K562 (cell line): Measurements from ENCODE around the gene MAN1A1. TPM values are rescaled to one million over a fixed set of nuclear protein-coding genes. Genes with fewer than 3 reads are reported as not detected.

ENCODE experiments used
- JUND ChIP-seq, 2 experiments: IDR thresholded peaks; 2 replicates in 1 of 2; 3 replicates in 1 of 2; pipeline ENCODE4 v1.6.1; 2011; ENCODE audit warnings: borderline replicate concordance in 2 of 2, low read depth in 2 of 2, low read length in 2 of 2, improper control_type of control experiment in 1 of 2, missing biosample characterization in 1 of 2, missing genetic modification characterization in 1 of 2, missing genetic modification reagents in 1 of 2
- MYC ChIP-seq, 2 experiments: fragments of 250-450 bp in 1 of 2; sonication (Bioruptor Pico) in 1 of 2; IDR thresholded peaks; 2 replicates each; pipeline versions ENCODE4 v1.5.1 to v1.6.1; 2012 to 2021; ENCODE audit warnings: low read depth in 2 of 2, borderline replicate concordance in 1 of 2, improper control_type of control experiment in 1 of 2, low read length in 1 of 2, mild to moderate bottlenecking in 1 of 2, moderate library complexity in 1 of 2
- RBM25 ChIP-seq: fragments of 200-400 bp; formaldehyde crosslinking; IDR thresholded peaks from 2 replicates; pipeline ENCODE4 v1.6.1; 2018; ENCODE audit warnings: low read length, low read depth, moderate library complexity; ENCODE audit not compliant: severe bottlenecking
- SMARCC2 ChIP-seq: fragments of 450-650 bp; IDR thresholded peaks from 2 replicates; pipeline ENCODE4 v1.6.1; 2017; ENCODE audit warnings: antibody characterized with exemption, moderate library complexity, mild to moderate bottlenecking, low read depth
- YY1 ChIP-seq, 3 experiments: IDR thresholded peaks; 2 replicates each; pipeline ENCODE4 v1.6.1; 2011; ENCODE audit warnings: low read length in 2 of 3, mild to moderate bottlenecking in 2 of 3, moderate library complexity in 2 of 3, borderline replicate concordance in 1 of 3, control low read depth in 1 of 3, low read depth in 1 of 3; ENCODE audit not compliant: insufficient read depth in 3 of 3, insufficient replicate concordance in 2 of 3, control insufficient read depth in 1 of 3, insufficient read length in 1 of 3; ENCODE audit errors: extremely low read depth in 1 of 3
- polyA plus RNA-seq, 8 experiments: library from polyadenylated mRNA; depleted of rRNA in 4 of 8; stranded (reverse) in 5 of 8; unstranded in 3 of 8; fragments of >200 nt; fragmentation: Nextera tagmentation in 2 of 8; fragmentation: Illumina TruSeq in 1 of 8; extraction: Ambion mirVana in 2 of 8; extraction: Trizol in 1 of 8; gene quantifications; 2 replicates each; pipeline versions ENCODE4 v1.2.1 to v1.2.3, GENCODE V29; 2011 to 2014; ENCODE audit warnings: inconsistent platforms in 1 of 8, missing spikeins in 1 of 8
- total RNA-seq, 7 experiments: library from RNA; depleted of rRNA in 6 of 7; stranded (reverse); fragments of >200 nt in 6 of 7; fragmentation: Illumina TruSeq in 2 of 7; extraction: Trizol in 2 of 7; gene quantifications; 2 replicates each; pipeline versions ENCODE4 v1.2.1 to v1.2.3, GENCODE V29; 2011 to 2021; ENCODE audit warnings: low replicate concordance in 1 of 7
- TF ChIP-seq, protein P1 (sequence below), 2 experiments: fragments of 450-650 bp in 1 of 2; IDR thresholded peaks; 2 replicates each; pipeline ENCODE4 v1.6.1; 2011 to 2017; ENCODE audit warnings: low read depth in 2 of 2, antibody characterized with exemption in 1 of 2, borderline replicate concordance in 1 of 2, low read length in 1 of 2, mild to moderate bottlenecking in 1 of 2, mixed read lengths in 1 of 2; ENCODE audit not compliant: control insufficient read depth in 1 of 2
- TF ChIP-seq, protein P2 (sequence below): fragments of 250-450 bp; sonication (Bioruptor Pico); IDR thresholded peaks from 2 replicates; pipeline ENCODE4 v1.5.0; 2021
- TF ChIP-seq, protein P3 (sequence below), 2 experiments: fragments of 450-650 bp; conservative IDR thresholded peaks; 2 replicates each; pipeline ENCODE4 v1.6.1; 2017; ENCODE audit warnings: mild to moderate bottlenecking in 2 of 2, moderate library complexity in 2 of 2
- TF ChIP-seq, protein P4 (sequence below): IDR thresholded peaks from 3 replicates; pipeline ENCODE4 v1.6.1; 2011; ENCODE audit warnings: borderline replicate concordance, mild to moderate bottlenecking, moderate library complexity; ENCODE audit not compliant: insufficient read length; ENCODE audit errors: extremely low read depth

The MAN1A1 gene
- total and polyA plus RNA-seq, 9 of the 15 experiments (the other 6 are each of a cell fraction or from before 2014, with no cell fraction given) = 24.5 to 78.4 (median 59.7) TPM

DNA sequence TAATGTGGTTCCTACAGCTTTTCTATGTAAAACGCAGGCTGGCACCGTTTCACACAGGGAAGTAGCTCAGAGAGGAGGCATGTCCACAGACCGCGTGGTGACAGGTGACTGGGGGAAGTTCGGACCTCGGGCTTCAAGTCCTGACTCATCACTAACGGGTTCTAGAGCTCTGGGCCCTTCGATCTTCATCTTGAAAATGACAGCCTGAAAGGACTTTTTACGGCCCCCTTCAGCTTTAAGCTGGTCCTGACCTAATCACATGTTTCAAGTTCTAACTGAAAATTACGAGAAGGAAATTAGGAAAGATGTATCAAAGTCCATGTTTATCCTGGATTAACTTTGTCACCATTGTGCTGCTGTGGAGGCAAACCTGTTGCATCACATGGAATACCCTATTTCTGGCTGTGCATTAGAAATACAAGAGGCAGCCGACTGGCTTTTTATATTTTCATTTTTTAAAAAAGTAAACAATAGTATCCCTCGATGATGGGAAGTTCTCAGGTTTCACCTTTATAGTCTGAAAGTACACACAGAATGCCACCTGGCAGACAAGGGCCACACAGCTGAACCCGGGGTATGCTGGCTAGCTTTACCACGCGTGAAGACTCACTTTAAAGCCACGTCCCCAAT, 2.0 kb downstream of the MAN1A1 start (continued):
- TF ChIP-seq, protein P1, sequence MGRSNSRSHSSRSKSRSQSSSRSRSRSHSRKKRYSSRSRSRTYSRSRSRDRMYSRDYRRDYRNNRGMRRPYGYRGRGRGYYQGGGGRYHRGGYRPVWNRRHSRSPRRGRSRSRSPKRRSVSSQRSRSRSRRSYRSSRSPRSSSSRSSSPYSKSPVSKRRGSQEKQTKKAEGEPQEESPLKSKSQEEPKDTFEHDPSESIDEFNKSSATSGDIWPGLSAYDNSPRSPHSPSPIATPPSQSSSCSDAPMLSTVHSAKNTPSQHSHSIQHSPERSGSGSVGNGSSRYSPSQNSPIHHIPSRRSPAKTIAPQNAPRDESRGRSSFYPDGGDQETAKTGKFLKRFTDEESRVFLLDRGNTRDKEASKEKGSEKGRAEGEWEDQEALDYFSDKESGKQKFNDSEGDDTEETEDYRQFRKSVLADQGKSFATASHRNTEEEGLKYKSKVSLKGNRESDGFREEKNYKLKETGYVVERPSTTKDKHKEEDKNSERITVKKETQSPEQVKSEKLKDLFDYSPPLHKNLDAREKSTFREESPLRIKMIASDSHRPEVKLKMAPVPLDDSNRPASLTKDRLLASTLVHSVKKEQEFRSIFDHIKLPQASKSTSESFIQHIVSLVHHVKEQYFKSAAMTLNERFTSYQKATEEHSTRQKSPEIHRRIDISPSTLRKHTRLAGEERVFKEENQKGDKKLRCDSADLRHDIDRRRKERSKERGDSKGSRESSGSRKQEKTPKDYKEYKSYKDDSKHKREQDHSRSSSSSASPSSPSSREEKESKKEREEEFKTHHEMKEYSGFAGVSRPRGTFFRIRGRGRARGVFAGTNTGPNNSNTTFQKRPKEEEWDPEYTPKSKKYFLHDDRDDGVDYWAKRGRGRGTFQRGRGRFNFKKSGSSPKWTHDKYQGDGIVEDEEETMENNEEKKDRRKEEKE (IDR thresholded peaks at IDR 0.05; ENCODE audit: borderline replicate concordance in 1 of 2, control insufficient read depth in 1 of 2, low read depth in 2 of 2, low read length in 1 of 2) = no peak
- TF ChIP-seq RBM25 (no peak), YY1 (IDR thresholded peaks at IDR 0.05; ENCODE audit: borderline replicate concordance in 1 of 3, control insufficient read depth in 1 of 3, extremely low read depth in 1 of 3, insufficient read depth in 3 of 3, insufficient read length in 1 of 3, insufficient replicate concordance in 2 of 3, low read depth in 1 of 3, low read length in 2 of 3) (peak in 1 of 3 experiments; percentile 32), SMARCC2 (no peak), JUND (IDR thresholded peaks at IDR 0.05; ENCODE audit: borderline replicate concordance, low read depth, low read length) (peak; percentile 82), JUND (tag; IDR thresholded peaks at IDR 0.05; ENCODE audit: borderline replicate concordance, low read depth, low read length) (peak; percentile 61; the same call in 1 of the 3 replicates), MYC (IDR thresholded peaks at IDR 0.05; ENCODE audit: low read depth, low read length) (peak; percentile 90), MYC (CRISPR knock-in tag; IDR thresholded peaks at IDR 0.05; ENCODE audit: borderline replicate concordance, low read depth) (no peak)
- TF ChIP-seq, protein P2, sequence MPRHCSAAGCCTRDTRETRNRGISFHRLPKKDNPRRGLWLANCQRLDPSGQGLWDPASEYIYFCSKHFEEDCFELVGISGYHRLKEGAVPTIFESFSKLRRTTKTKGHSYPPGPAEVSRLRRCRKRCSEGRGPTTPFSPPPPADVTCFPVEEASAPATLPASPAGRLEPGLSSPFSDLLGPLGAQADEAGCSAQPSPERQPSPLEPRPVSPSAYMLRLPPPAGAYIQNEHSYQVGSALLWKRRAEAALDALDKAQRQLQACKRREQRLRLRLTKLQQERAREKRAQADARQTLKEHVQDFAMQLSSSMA (CRISPR knock-in tag) = no peak
- TF ChIP-seq, protein P3, sequence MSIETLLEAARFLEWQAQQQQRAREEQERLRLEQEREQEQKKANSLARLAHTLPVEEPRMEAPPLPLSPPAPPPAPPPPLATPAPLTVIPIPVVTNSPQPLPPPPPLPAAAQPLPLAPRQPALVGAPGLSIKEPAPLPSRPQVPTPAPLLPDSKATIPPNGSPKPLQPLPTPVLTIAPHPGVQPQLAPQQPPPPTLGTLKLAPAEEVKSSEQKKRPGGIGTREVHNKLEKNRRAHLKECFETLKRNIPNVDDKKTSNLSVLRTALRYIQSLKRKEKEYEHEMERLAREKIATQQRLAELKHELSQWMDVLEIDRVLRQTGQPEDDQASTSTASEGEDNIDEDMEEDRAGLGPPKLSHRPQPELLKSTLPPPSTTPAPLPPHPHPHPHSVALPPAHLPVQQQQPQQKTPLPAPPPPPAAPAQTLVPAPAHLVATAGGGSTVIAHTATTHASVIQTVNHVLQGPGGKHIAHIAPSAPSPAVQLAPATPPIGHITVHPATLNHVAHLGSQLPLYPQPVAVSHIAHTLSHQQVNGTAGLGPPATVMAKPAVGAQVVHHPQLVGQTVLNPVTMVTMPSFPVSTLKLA (conservative IDR thresholded peaks at IDR 0.05) = peak; percentile 91 to 94
- TF ChIP-seq, protein P4, sequence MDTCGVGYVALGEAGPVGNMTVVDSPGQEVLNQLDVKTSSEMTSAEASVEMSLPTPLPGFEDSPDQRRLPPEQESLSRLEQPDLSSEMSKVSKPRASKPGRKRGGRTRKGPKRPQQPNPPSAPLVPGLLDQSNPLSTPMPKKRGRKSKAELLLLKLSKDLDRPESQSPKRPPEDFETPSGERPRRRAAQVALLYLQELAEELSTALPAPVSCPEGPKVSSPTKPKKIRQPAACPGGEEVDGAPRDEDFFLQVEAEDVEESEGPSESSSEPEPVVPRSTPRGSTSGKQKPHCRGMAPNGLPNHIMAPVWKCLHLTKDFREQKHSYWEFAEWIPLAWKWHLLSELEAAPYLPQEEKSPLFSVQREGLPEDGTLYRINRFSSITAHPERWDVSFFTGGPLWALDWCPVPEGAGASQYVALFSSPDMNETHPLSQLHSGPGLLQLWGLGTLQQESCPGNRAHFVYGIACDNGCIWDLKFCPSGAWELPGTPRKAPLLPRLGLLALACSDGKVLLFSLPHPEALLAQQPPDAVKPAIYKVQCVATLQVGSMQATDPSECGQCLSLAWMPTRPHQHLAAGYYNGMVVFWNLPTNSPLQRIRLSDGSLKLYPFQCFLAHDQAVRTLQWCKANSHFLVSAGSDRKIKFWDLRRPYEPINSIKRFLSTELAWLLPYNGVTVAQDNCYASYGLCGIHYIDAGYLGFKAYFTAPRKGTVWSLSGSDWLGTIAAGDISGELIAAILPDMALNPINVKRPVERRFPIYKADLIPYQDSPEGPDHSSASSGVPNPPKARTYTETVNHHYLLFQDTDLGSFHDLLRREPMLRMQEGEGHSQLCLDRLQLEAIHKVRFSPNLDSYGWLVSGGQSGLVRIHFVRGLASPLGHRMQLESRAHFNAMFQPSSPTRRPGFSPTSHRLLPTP = no peak
